SW 1271 (cell line): ENCODE data around the gene VPS41.

ENCODE experiments used
- DNase-seq, 2 experiments: peaks; one replicate each; lab custom pipeline; 2025; lab: John Stamatoyannopoulos, UW

Gene VPS41

GRCh38 chr7:38806912-38807311, 102.1 kb downstream of the VPS41 start:
- DNase-seq, result no peak

- DNase-seq, result no peak
These were observed 107.2 kb downstream of the VPS41 start for GRCh38 chr7:38801786-38802185.

- DNase-seq, result no peak
These were observed 110.3 kb downstream of the VPS41 start for GRCh38 chr7:38798552-38799267.

GRCh38 chr7:38796626-38797501, 112.1 kb downstream of the VPS41 start:
- DNase-seq, result peak in 1 of 2 experiments; percentile 44

GRCh38 chr7:38795593-38795992, 113.4 kb downstream of the VPS41 start:
- DNase-seq, result no peak

GRCh38 chr7:38781991-38782390, 127.0 kb downstream of the VPS41 start:
- DNase-seq, result no peak

GRCh38 chr7:38777609-38778008, 131.4 kb downstream of the VPS41 start:
- no peak for DNase-seq

- no peak for DNase-seq
These were observed 133.3 kb downstream of the VPS41 start for GRCh38 chr7:38775506-38776175.

GRCh38 chr7:38773430-38773829, 135.6 kb downstream of the VPS41 start:
- DNase-seq, result no peak

GRCh38 chr7:38760226-38760625, 148.8 kb downstream of the VPS41 start:
- no peak for DNase-seq

GRCh38 chr7:38759028-38759427, 150.0 kb downstream of the VPS41 start:
- DNase-seq, result no peak

GRCh38 chr7:38757931-38758330, 151.1 kb downstream of the VPS41 start:
- no peak for DNase-seq

GRCh38 chr7:38756521-38756920, 152.5 kb downstream of the VPS41 start:
- DNase-seq, result no peak

GRCh38 chr7:38753347-38753746, 155.6 kb downstream of the VPS41 start:
- no peak for DNase-seq

- DNase-seq, result no peak
These were observed 157.6 kb downstream of the VPS41 start for GRCh38 chr7:38751416-38751815.

- DNase-seq, result peak in 1 of 2 experiments; percentile 16
These were observed 160.9 kb downstream of the VPS41 start for GRCh38 chr7:38748056-38748610.

GRCh38 chr7:38746438-38746837, 162.6 kb downstream of the VPS41 start:
- no peak for DNase-seq

GRCh38 chr7:38744746-38745145, 164.2 kb downstream of the VPS41 start:
- peak; percentile 49 to 52 for DNase-seq

- no peak for DNase-seq
These were observed 165.1 kb downstream of the VPS41 start for GRCh38 chr7:38743899-38744298.

- DNase-seq, result no peak
These were observed 168.9 kb downstream of the VPS41 start for GRCh38 chr7:38740041-38740440.

GRCh38 chr7:38736138-38736537, 172.9 kb downstream of the VPS41 start:
- DNase-seq, result no peak

- DNase-seq, result no peak
These were observed 177.8 kb downstream of the VPS41 start for GRCh38 chr7:38731215-38731614.
